ENCODE measurements around the gene IMMP2L.
"Not testable (repeated sequence)": the region's sequence is repeated elsewhere in the genome, so short reads cannot be mapped to it uniquely, and the experiment has no call there.

Gene IMMP2L

DNA sequence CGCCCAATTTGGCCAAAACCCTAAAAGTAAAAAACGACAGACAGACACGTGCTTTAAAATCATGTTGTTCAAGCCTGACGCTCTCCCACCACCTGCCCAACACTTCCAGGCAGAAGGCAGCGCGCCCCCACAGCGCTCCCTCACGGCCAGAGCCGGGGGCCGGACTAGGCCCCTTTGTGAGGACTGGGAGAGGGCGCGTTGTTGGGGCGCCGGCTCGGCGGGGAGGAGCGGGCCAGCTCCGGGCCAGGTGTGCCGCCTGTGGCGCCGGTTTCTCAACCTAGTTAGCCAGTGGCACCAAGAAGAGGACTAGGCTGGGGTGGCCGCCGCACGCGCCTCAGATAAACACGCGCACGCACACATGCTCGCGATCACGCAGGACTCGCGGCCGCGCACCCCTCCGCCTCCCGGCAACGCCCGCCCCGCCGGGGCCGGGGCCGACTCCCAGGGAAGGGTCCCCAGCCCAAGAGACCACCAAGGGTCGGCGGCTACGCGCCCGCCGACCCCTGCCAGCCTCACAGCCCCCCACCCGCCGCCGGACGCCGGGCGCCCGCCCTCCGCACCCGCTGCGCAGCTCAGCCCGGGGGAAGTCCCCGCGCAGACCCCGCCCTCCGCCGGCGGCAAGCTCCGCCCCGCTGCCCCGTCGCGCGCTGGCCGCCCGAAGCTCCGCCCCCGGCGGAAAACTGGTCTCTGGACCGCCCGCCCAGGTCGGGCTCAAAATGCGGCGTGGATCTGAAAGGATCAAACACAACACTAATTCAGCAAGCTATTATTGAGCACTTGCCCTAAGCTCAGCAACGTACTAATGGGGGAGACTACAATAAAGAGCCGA lies at the start of gene IMMP2L:
Gene IMMP2L, minus strand, starts transcription at position 589 of the 829 bp plus-strand sequence.
- DNase-seq = peak; percentile 89

DNA sequence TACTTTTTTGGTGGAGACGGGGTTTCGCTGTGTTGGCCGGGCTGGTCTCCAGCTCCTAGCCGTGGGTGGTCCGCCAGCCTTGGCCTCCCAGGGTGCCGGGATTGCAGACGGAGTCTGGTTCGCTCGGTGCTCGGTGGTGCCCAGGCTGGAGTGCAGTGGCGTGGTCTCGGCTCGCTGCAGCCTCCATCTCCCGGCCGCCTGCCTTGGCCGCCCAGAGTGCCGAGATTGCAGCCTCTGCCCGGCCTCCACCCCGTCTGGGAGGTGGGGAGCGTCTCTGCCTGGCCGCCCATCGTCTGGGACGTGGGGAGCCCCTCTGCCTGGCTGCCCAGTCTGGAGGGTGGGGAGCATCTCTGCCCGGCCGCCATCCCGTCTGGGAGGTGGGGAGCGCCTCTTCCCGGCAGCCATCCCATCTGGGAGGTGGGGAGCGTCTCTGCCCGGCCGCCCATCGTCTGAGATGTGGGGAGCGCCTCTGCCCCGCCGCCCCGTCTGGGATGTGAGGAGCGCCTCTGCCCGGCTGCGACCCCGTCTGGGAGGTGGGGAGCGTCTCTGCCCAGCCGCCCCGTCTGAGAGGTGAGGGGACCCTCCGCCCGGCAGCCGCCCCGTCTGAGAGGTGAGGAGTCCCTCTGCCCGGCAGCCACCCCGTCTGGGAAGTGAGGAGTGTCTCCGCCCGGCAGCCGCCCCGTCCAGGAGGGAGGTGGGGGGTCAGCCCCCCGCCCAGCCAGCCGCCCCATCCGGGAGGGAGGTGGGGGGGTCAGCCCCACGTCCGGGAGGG lies 47.4 kb upstream of the IMMP2L start:
- DNase-seq = not testable (repeated sequence)

DNA sequence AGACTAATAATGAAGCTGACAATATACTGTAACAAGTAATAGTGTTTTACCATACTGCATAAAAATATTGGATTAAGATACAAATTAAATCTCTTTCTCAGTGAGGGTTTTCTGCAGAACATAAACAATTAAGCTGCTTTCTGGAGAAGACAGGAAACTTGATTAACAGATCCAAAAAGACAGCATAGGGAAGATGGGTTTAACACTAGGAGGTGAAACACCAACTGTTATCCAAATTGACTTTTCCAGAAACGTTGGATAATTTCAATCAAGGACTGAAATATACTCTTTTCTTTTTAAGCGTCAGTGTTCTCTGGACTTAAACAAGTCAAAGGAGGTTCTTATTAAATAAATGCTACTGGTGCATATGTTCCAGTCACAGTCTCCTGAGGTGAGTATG lies 45.3 kb upstream of the IMMP2L start:
- DNase-seq = no peak

DNA sequence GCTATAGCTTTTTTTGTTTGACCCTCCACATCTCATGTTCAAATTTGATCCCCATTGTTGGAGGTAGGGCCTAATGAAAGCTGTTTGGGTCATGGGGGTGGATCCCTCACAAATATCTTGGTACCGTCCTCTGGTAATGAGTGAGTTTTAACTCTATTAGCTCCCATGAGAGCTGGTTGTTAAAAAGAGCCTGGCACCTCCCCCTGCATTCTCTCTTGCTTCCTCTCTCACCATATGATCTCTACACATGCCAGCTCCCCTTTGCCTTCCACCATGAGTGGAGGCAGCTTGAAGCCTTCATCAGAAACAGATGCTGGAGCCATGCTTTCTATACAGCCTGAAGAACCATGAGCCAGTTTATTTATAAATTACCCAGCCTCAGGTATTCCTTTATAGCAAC lies 43.0 kb upstream of the IMMP2L start:
- no peak for DNase-seq

DNA sequence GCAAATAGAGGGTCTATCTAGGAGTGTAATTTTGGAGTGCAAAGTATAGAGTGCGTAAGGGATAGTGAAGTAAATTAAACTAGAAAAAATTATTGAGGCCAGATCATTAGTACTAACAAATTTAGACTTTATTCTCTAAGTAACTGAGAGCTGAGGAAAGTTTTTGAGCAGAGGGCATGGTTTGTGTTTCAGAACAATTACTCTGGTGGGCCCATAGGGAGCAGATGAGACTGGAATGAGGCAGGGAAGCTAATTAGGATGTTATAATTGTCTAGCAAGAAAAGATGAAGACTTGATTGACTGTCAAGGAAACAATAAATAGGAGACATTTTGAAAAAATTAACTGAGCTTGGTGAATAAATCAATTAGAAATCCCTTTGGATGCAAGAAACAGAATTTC lies 37.8 kb upstream of the IMMP2L start:
- DNase-seq = no peak

DNA sequence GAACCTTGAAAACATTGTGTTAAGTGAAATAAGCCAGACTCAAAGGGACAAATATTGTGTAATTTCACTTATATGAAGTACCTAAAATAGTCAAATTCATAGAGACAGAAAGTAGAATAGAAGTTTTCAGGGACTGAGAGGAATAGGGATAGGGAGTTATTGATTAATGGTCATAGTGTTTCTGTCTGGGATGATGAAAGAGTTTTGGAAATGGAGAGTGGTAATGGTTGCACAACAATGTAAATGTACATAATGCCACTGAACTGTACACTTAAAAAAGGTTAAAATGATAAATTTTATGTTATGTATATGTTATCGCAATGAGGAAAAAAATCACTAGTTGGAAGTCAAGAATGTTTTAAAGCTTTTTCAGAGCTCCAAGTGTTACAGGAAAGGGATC lies 33.5 kb upstream of the IMMP2L start:
- DNase-seq = no peak

DNA sequence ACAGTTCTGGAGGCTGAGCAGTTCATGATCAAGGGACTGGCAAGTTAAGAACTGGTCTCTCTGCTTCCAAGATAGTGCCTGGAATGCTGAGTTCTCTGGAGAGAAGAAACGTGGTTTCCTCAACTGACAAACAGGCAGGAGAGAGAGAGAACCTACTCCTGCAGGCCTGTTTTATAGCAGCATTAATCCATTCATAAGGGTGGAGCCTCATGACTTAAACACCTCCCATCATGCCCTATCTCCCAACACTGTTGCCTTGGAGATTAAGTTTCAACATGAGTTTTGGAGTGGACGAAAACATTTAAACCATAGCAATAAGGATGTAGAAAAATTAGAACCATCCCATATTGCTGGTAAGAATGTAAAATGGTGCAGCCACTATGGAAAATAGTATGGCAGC lies 32.3 kb upstream of the IMMP2L start:
- no peak for DNase-seq

DNA sequence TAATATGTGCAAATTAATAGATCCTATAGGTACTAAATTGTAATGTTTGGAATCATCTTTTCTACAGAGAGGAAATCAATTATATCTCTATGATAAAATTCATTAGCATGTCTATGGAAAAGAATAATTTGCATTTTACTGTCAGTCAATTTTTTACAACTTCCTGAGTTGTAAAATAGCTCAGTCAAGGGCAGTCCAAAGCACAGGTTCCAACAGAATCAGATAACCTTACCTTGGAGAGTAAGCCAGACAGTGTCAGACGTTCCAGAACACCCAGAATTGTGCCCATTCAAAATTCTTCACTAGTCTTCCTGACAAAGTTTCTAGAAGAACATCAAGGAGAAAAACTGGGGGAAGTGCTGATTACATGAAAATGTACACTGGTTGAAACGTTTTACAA lies 31.1 kb upstream of the IMMP2L start:
- DNase-seq = no peak

DNA sequence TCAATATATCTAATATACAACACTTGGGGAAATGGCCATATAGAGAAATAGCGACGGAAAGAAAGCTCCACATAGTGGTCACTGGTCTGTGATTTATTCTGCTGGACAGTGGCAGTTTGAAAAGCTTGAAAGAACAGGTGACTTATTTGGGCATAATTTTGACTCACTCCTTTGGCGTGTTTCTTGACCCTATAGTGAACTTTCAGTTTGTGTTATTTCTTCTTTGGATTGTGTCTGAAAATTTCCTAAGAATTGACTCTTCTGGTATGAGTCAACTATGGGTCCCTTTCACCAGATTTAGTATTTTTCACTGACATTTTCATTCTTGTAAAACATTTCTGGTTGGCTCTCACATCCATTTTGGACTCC lies 25.8 kb upstream of the IMMP2L start:
- DNase-seq = no peak

DNA sequence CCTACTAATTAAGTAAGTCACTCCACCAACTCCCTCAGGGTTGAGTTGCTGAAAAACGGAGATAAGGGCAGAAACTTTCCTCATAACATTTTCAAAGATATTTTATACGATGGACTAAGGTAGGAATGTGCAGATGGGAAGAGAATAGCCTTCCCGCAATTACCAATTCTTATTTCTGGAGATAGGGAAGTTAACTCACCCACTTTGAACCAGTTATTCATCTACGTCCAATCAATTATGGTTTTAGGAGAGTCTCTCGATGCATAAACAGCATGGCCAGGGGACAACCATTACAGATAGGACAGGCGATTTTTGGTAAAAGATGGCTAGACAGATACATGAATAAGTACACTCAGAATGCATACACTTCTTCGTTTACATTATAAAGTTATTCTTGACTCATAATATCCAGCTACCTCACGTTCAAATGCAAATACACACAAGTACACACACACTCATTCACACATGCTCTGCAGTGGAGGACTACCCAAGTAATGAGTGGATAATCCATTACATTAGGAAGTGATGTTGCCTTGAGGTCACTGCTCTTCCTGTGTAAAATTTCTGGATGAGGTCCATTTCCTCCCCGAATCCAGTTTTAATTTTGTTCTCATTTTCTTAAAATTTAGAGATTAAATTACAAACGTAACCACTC lies 25.2 kb upstream of the IMMP2L start:
- no peak for DNase-seq

DNA sequence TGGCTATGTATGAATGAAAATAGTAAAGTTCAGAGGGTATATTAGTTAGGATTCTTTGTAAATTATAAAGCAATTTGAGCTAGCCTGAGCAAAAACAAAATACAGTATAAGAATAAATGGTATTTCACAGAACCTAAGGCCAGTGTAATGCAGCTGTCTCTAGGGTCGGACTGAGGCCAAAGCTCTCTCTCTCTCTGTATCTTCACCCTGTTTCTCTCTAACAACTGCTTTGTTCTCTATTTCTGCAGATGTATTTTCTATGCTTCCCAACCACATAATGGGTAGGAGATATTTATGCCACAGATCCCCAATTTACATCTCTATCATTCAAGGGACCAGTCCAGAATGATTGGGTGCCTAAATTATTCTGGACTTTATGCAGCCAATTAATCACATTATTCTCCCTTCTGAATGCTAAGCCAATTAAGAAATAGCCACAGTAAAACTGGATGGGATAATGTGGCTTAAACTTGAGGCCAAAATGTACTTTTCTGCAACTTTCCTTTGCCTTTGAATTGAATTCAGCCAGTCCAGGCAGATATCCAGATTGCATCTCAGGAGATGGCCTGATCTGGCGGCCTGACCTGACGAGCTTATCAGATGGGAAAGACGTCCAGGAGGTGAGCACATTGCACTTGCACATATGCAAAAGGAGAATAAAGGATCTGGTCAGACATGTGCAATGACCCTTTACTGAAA lies 24.6 kb upstream of the IMMP2L start:
- no peak for DNase-seq

DNA sequence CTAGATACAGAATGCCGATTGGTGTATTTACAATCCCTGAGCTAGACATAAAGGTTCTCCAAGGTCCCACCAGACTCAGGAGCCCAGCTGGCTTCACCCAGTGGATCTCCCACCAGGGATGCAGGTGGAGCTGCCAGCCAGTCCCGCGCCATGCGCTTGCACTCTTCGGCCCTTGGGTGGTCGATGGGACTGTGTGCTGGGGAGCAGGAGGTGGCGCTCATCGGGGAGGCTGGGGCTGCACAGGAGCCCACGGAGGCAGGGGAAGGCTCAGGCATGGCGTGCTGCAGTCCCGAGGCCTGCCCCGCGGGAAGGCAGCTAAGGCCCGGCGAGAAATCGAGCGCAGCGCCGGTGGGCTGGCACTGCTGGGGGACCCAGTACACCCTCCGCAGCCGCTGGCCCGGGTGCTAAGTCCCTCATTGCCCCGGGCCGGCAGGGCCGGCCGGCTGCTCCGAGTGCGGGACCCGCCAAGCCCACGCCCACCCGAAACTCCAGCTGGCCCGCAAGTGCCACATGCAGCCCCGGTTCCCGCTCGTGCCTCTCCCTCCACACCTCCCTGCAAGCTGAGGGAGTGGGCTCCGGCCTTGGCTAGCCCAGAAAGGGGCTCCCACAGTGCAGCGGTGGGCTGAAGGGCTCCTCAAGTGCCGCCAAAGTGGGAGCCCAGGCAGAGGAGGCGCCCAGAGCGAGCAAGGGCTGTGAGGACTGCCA lies 19.6 kb upstream of the IMMP2L start:
- not testable (repeated sequence) for DNase-seq

DNA sequence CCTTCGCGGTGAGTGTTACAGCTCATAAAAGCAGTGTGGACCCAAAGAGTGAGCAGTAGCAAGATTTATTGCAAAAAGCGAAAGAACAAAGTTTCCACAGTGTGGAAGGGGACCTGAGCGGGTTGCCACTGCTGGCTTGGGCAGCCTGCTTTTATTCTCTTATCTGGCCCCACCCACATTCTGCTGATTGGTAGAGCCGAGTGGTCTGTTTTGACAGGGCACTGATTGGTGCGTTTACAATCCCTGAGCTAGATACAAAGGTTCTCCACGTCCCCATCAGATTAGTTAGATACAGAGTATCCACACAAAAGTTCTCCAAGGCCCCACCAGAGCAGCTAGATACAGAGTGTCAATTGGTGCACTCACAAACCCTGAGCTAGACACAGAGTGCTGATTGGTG lies 18.9 kb upstream of the IMMP2L start:
- not testable (repeated sequence) for DNase-seq

DNA sequence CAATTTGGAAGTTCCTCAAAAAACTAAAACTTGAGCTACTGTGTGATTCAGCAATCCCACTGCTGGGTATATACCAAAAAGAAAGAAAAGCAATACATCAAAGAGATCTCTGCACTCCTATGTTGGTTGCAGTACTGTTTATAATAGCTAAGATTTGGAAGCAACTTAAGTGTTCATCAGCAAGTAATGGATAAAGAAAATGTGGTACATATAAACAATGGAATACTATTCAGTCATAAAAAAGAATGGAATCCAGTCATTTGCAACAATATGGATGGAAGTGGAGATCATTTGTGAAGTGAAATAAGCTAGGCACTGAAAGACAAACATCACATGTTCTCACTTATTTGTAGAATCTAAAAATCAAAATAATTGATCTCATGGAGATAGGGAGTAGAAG lies 16.5 kb upstream of the IMMP2L start:
- DNase-seq = no peak

DNA sequence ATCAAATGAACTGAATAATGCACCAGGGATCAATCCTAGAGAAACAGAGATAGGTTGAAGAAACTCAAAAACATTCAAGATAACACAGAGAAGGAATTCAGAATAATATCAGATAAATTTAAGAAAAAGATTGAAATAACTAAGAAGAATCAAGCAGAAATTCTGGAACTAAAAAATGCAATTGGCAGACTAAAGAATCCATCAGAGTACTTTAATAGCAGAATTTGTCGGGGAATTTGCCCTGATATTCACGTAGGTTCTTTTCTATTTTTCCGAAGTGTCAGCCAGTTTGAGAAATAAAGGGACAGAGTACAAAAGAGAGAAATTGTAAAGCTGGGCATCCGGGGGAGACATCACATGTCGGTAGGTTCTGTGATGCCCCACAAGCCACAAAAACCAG lies 9.4 kb upstream of the IMMP2L start:
- no peak for DNase-seq

DNA sequence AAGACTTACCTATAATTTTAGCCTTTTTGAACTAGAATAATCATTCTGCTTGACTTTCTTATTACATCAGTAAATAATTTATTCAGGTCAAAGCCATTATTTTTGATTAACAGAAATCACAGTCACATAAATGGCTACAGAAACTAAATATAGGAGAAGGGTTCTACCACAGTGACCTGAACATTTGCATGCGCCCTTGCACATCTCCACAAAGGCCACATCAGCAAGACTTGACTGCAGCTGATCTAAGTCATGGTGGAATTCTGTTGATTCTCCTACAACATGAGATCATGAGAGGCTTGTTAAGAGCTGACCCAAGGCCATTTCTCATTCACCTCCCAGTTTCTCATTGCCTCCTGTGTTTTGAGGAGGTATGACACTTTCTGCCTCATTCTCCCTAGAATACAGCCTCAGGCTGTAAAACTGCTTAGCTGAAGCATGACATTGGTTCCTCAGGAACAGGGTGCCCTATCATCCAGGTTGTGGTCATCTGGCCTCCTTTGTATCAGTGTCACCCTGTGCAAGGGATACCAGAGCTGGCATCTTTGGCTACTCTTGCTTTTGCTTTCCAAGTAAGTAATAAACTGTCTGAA lies 6.7 kb upstream of the IMMP2L start:
- no peak for DNase-seq

DNA sequence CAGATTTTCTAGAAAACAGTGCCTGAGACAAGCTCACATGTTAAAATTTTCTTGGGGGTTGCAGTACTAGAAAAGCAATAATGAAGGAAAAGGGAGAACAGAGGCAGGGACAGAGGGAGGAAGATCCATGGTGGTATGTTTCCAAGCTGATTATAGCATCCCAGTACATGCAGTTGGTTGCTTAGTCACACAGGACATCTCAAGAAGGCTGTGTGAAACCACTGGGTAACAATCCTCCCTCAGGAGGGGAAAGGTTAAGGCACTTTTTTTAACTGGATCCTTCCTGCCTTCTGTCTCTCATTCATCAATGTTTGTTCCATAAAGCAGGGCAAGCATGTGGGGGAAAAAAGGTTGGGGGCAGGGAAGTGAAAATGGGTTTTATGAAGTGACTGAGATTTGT lies 6.1 kb upstream of the IMMP2L start:
- DNase-seq = no peak

DNA sequence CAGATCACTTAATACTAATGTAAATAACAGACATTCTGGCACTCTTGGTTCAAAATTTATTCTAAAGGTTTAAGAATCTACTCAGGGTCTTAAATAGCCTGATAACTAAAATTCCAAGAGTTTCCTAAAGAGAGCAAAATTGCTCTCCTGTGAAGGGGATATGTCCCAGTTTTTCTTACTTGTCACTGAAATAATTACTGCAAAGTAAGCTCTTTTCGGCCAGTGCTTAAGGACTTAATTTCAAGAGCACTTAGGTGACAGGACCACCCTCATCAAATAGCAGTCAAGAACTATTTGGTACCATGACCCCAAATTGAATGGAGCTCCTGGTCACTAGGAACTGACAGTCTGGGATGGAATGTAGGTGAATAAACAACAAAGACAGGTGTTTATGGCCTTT lies 1.8 kb upstream of the IMMP2L start:
- DNase-seq = no peak

DNA sequence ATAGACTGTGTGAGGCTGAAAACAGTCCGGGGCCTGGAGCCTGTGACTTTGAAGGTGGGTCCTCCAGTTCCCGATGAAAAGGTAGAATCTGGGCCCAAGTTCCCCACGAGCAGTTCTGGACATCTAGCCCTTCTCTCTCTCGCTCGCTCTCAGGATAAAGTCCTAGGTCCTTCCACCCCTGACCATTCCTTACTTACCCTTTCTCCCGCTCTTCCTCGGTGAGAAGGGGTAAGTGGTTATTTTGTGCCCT lies 713 bp downstream of the IMMP2L start:
- no peak for DNase-seq

DNA sequence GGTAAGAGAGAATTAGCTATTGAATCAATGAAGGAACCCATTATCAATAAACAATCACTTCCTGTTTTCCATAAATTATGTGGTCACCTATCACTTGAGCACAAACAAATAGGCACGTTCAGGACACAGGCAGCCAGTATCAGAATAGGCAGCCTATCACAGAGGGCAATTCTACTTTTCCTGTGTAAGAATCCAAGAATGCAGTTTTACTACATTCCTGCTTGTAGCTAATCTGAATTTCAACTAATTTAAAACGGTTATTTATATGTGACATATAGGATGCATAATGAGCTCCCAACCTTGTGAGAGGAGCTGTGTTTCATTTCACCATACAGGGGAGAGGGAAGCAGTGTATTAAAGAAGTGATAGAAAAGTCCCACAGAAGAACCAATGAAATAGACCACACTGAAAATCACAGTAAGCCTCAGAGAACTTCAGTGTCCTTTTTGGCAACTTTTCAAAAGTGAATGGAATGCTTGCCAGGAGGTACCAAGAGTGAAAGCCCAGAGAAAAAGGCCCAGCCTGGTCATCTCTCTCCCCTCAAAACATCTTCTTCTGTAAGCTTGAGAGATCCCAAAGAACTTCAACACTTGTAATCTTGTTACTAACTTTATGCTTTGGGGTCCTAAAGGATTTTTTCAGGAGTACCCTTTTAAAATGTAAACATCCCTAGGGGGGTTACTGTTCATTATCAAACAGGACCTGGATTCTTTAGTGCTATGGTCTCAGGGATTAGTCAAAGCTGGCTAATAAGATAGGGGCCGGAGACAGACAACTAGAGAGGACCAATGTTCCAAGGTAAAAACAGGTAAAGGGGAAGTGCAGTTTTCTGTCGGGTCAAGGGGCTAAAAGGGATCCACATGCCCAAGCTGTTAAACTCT lies 1.3 kb downstream of the IMMP2L start:
- DNase-seq = no peak

DNA sequence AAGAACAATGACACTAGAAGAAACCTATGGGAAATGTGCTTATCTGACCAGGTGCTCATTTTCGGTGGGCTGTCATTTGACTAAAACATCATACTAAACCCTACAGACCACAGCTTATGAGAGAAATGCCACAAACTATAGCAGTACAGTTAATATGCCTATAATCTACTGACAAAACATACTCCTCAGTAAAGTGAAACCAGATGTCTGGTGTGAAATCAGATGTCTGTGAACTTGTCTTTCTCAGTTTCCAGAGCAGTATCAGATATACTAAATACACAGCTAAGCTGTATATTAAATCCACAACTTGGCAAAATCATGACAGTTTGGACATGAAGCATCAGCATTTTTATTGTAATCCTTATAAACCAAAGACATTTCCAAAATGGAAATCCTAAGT lies 3.3 kb downstream of the IMMP2L start:
- no peak for DNase-seq

DNA sequence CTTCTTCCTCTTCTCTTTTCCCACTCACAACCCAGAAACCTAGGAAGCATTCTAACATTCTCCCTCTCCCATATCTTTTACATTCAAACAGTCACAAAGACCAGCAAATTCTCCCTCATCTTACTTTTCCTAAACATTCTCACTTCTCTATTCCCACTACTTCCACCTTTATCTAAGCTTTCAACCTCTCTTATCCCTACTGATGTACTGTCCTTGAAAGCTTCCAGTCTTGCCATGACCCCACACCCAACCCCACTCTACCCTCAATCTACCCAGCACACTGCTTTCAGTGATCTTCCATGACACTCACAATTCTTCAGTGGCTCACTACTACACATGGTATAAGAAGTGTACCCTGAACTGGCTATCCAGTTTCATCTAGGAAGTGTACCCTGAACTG lies 5.3 kb downstream of the IMMP2L start:
- DNase-seq = no peak

Measured in activated effector memory CD4-positive, alpha-beta T cell treated with Interleukin-2 at 50 U/mL for 16 hours (primary cell).